ENCODE data around the gene ITGA11.

GRCh38 chr15:68436680-68437079 is 4.7 kb upstream of the ITGA11 start:
- no peak for TF ChIP-seq OSR1 (CRISPR knock-in tag; IDR thresholded peaks at IDR 0.05)
- TF ChIP-seq TCF4 (CRISPR knock-in tag; IDR thresholded peaks at IDR 0.05; ENCODE audit: borderline replicate concordance): no peak
- TF ChIP-seq BACH2 (CRISPR knock-in tag; IDR thresholded peaks at IDR 0.05; ENCODE audit: borderline replicate concordance): no peak

Measured in SK-N-SH treated with all-trans-retinoic acid at 6 μM for 48 hours (cell line).